Fibroblast of lung (primary cell): ENCODE results near the gene TSPAN33. TPM values are rescaled to one million over a fixed set of nuclear protein-coding genes. Genes with fewer than 3 reads are reported as not detected.

Source experiments
- DNase-seq, 2 donors: peaks; one replicate each; pipeline versions ENCODE4 v3.0.0 to v3.0.0-alpha.2; 2010; ENCODE audit warnings: low read depth in 2 of 2
- H2AFZ ChIP-seq: 2 replicates; pipeline ENCODE4 v1.5.1; 2012; ENCODE audit warnings: low read length, control low read depth, inconsistent platforms
- H3K27ac ChIP-seq: 2 replicates; pipeline ENCODE4 v1.5.1; 2011; ENCODE audit warnings: low read length, control low read depth; ENCODE audit not compliant: insufficient read depth
- H3K27me3 ChIP-seq: 2 replicates; pipeline ENCODE4 v1.5.1; 2011; ENCODE audit warnings: mild to moderate bottlenecking, low read length; ENCODE audit not compliant: control insufficient read depth, insufficient read depth
- H3K36me3 ChIP-seq: 2 replicates; pipeline ENCODE4 v1.5.1; 2011; ENCODE audit warnings: low read length; ENCODE audit not compliant: control insufficient read depth, insufficient read depth
- H3K4me1 ChIP-seq: 2 replicates; pipeline ENCODE4 v1.5.1; 2011; ENCODE audit warnings: low read length; ENCODE audit not compliant: control insufficient read depth, insufficient read depth; ENCODE audit errors: extremely low read depth
- H3K4me2 ChIP-seq: 2 replicates; pipeline ENCODE4 v1.5.1; 2011; ENCODE audit warnings: low read length, control low read depth; ENCODE audit not compliant: insufficient read depth; ENCODE audit errors: extremely low read depth
- H3K4me3 ChIP-seq, 4 experiments: fragments of 200-600 bp in 1 of 4; sonication (generic) in 1 of 4; replicated peaks in 1 of 4; 2 replicates each; pipeline ENCODE4 v1.5.1; 2011 to 2016; ENCODE audit warnings: low read length in 4 of 4, low read depth in 3 of 4, mild to moderate bottlenecking in 3 of 4, control low read depth in 2 of 4, inconsistent platforms in 1 of 4, mixed read lengths in 1 of 4; ENCODE audit not compliant: insufficient read depth in 1 of 4; ENCODE audit errors: control extremely low read depth in 1 of 4
- H3K79me2 ChIP-seq: 2 replicates; pipeline ENCODE4 v1.5.1; 2012; ENCODE audit warnings: mild to moderate bottlenecking, low read length, inconsistent platforms; ENCODE audit not compliant: control insufficient read depth, insufficient read depth
- H3K9ac ChIP-seq: 2 replicates; pipeline ENCODE4 v1.5.1; 2011; ENCODE audit warnings: mild to moderate bottlenecking, low read length, control low read depth; ENCODE audit not compliant: insufficient read depth
- H3K9me3 ChIP-seq: 2 replicates; pipeline ENCODE4 v1.5.1; 2012; ENCODE audit warnings: low read depth, low read length; ENCODE audit not compliant: control insufficient read depth, insufficient read depth
- H4K20me1 ChIP-seq: 2 replicates; pipeline ENCODE4 v1.5.1; 2011; ENCODE audit warnings: low read length; ENCODE audit not compliant: control insufficient read depth, insufficient read depth; ENCODE audit errors: extremely low read depth
- CTCF ChIP-seq, 2 donors: IDR thresholded peaks in 1 of 2; conservative IDR thresholded peaks in 1 of 2; 1 replicate in 1 of 2; 2 replicates in 1 of 2; pipeline ENCODE4 v1.5.1; 2011 to 2012; ENCODE audit warnings: low read length in 2 of 2, control low read depth in 1 of 2, inconsistent platforms in 1 of 2, low read depth in 1 of 2, mild to moderate bottlenecking in 1 of 2
- EZH2 ChIP-seq: IDR thresholded peaks from 2 replicates; pipeline ENCODE4 v1.5.1; 2012; ENCODE audit warnings: low read length, control low read depth, mild to moderate bottlenecking; ENCODE audit errors: missing control alignments
- polyA plus RNA-seq, 2 donors: library from polyadenylated mRNA; depleted of rRNA in 1 of 2; stranded (reverse) in 1 of 2; unstranded in 1 of 2; fragments of >200 nt; gene quantifications; 2 replicates each; pipeline ENCODE4 v1.2.1, GENCODE V29; 2011 to 2012; ENCODE audit warnings: missing spikeins in 1 of 2
- total RNA-seq: library from RNA; depleted of rRNA; stranded (reverse); fragments of >200 nt; gene quantifications from 2 replicates; pipeline ENCODE4 v1.2.1, GENCODE V29; 2014

TSPAN33 gene
- total and polyA plus RNA-seq, 2 donors (not counting 1 experiment from before 2014, with no cell fraction given), result 0.17 to 0.36 TPM

- TF ChIP-seq CTCF (conservative IDR thresholded peaks at IDR 0.05 in 1 of 2, IDR thresholded peaks at IDR 0.05 in 1 of 2; ENCODE audit: low read depth in 1 of 2, low read length in 2 of 2), result no peak
- TF ChIP-seq EZH2, result no peak
- Histone ChIP-seq H3K27ac (no peak overlapping the region), H3K4me2 (no peak overlapping the region), H4K20me1 (no peaks in the 10 kb centered on the region), H3K4me1 (no peaks in the 10 kb centered on the region), H3K9ac (no peak overlapping the region), H3K9me3 (no peaks in the 10 kb centered on the region), H3K4me3 (no peak overlapping the region), H3K36me3 (no peaks in the 10 kb centered on the region), H3K27me3 (no peaks in the 10 kb centered on the region), H2AFZ (no peak overlapping the region), H3K79me2 (no peaks in the 10 kb centered on the region)
- no peak for DNase-seq
These were observed 58.7 kb downstream of the TSPAN33 start for GRCh38 chr7:129203050-129203741.

GRCh38 chr7:129205126-129205818 is 60.8 kb downstream of the TSPAN33 start:
- H3K27ac ChIP-seq, result no peak overlapping the region
- H3K79me2 ChIP-seq, result no peaks in the 10 kb centered on the region
- no peak overlapping the region for H3K9ac ChIP-seq
- H3K4me3 ChIP-seq, result no peak overlapping the region
- H3K4me1 ChIP-seq, result no peaks in the 10 kb centered on the region
- no peak for DNase-seq
- no peak overlapping the region for H3K4me2 ChIP-seq
- no peak for TF ChIP-seq CTCF (conservative IDR thresholded peaks at IDR 0.05 in 1 of 2, IDR thresholded peaks at IDR 0.05 in 1 of 2; ENCODE audit: low read depth in 1 of 2, low read length in 2 of 2)
- no peak for TF ChIP-seq EZH2
- H3K36me3 ChIP-seq, result no peaks in the 10 kb centered on the region
- no peaks in the 10 kb centered on the region for H3K9me3 ChIP-seq
- no peaks in the 10 kb centered on the region for H4K20me1 ChIP-seq
- no peaks in the 10 kb centered on the region for H3K27me3 ChIP-seq
- H2AFZ ChIP-seq, result no peak overlapping the region

GRCh38 chr7:129205987-129206785 is 61.7 kb downstream of the TSPAN33 start:
- Histone ChIP-seq H3K4me3 (no peak overlapping the region), H3K4me2 (no peak overlapping the region), H3K27me3 (no peaks in the 10 kb centered on the region), H3K9me3 (no peaks in the 10 kb centered on the region), H3K4me1 (no peaks in the 10 kb centered on the region), H3K36me3 (no peaks in the 10 kb centered on the region), H2AFZ (no peak overlapping the region), H3K9ac (no peak overlapping the region), H3K79me2 (no peaks in the 10 kb centered on the region), H3K27ac (no peak overlapping the region), H4K20me1 (no peaks in the 10 kb centered on the region)
- no peak for DNase-seq
- TF ChIP-seq EZH2 (no peak), CTCF (conservative IDR thresholded peaks at IDR 0.05 in 1 of 2, IDR thresholded peaks at IDR 0.05 in 1 of 2; ENCODE audit: low read depth in 1 of 2, low read length in 2 of 2) (no peak)
